HepG2 (cell line): ENCODE measurements around the gene LCORL. TPM values are rescaled to one million over a fixed set of nuclear protein-coding genes. Genes with fewer than 3 reads are reported as not detected.

Experiments
- ATAC-seq: fragments of 200-7000 bp; cut with Tn5 transposase; 3 replicates; pipeline ENCODE4 v1.9.1; 2020; ENCODE audit warnings: mild to moderate bottlenecking, moderate library complexity
- BruUV-seq: library from RNA; stranded (reverse); fragments of 400-500 nt; replicated peaks from 2 replicates; lab custom pipeline; 2021; lab: Mats Ljungman, UMichigan
- CTCF ChIA-PET: fragments of 300-600 bp; formaldehyde crosslinking; extraction: SDS; loops from one replicate; lab custom pipeline; 2021; ENCODE audit warnings: low total read pairs, inconsistent platforms, low intra/inter-chr PET ratio; lab: Yijun Ruan, JAX
- POLR2A ChIA-PET: fragments of 350-600 bp; sonication (Branson Sonifier 250); formaldehyde crosslinking; loops from one replicate; lab custom pipeline; 2020; ENCODE audit warnings: antibody characterized with exemption, inconsistent platforms; lab: Yijun Ruan, JAX
- DNase-seq: peaks from one replicate; pipeline ENCODE4 v3.0.0-alpha.2; 2015; ENCODE audit warnings: low spot score
- FAIRE-seq: peaks from 3 replicates; lab custom pipeline; 2011; peaks lifted over from hg19 to GRCh38; lab: Jason Lieb, UNC
- H2AFZ ChIP-seq: one replicate; pipeline ENCODE4 v1.6.1; 2011; ENCODE audit warnings: low read length, inconsistent platforms
- H3K27ac ChIP-seq: fragments of 300-600 bp; 3 replicates; pipeline ENCODE4 v1.8.0; 2011; ENCODE audit warnings: mixed run types, mild to moderate bottlenecking, mixed read lengths, low read length, inconsistent platforms; ENCODE audit not compliant: insufficient read depth; ENCODE audit errors: extremely low read length
- H3K27me3 ChIP-seq, 2 experiments: fragments of 200-600 bp in 1 of 2; 2 replicates in 1 of 2; 3 replicates in 1 of 2; pipeline versions ENCODE4 v1.6.0 to v1.8.0; 2011; ENCODE audit warnings: low read length in 2 of 2, mild to moderate bottlenecking in 2 of 2, moderate library complexity in 2 of 2, inconsistent platforms in 1 of 2; ENCODE audit not compliant: insufficient read depth in 2 of 2, control insufficient read depth in 1 of 2
- H3K36me3 ChIP-seq, 2 experiments: fragments of 200-600 bp in 1 of 2; replicated peaks in 1 of 2; 2 replicates in 1 of 2; 3 replicates in 1 of 2; pipeline versions ENCODE4 v1.5.1 to v1.8.0; 2011; ENCODE audit warnings: low read length in 2 of 2, inconsistent platforms in 1 of 2; ENCODE audit not compliant: insufficient read depth in 2 of 2, control insufficient read depth in 1 of 2
- H3K4me1 ChIP-seq: 2 replicates; pipeline ENCODE4 v1.5.1; 2012; ENCODE audit warnings: low read length, inconsistent platforms; ENCODE audit not compliant: insufficient read depth
- H3K4me2 ChIP-seq: 2 replicates; pipeline ENCODE4 v1.6.0; 2011; ENCODE audit warnings: low read depth, low read length, inconsistent platforms
- H3K4me3 ChIP-seq, 3 experiments: fragments of 200-600 bp in 1 of 3; sonication (generic), shearing (Covaris generic) in 1 of 3; replicated peaks in 1 of 3; 2 replicates each; pipeline ENCODE4 v1.5.1; 2011 to 2016; ENCODE audit warnings: low read length in 3 of 3, inconsistent platforms in 2 of 3, low read depth in 2 of 3, mild to moderate bottlenecking in 2 of 3, control low read depth in 1 of 3, mixed read lengths in 1 of 3; ENCODE audit not compliant: insufficient read depth in 1 of 3
- H3K79me2 ChIP-seq: one replicate; pipeline ENCODE4 v1.6.1; 2011; ENCODE audit warnings: low read length, inconsistent platforms; ENCODE audit not compliant: insufficient read depth
- H3K9ac ChIP-seq: 2 replicates; pipeline ENCODE4 v1.6.0; 2011; ENCODE audit warnings: mild to moderate bottlenecking, low read depth, low read length, inconsistent platforms; ENCODE audit not compliant: insufficient read depth
- H3K9me3 ChIP-seq: 2 replicates; pipeline ENCODE4 v1.5.1; 2012; ENCODE audit warnings: mild to moderate bottlenecking, low read length
- H4K20me1 ChIP-seq: 2 replicates; pipeline ENCODE4 v1.6.0; 2011; ENCODE audit warnings: inconsistent platforms, mild to moderate bottlenecking, low read length, moderate library complexity; ENCODE audit not compliant: insufficient read depth
- HMG20B ChIP-seq: conservative IDR thresholded peaks from 2 replicates; pipeline ENCODE4 v1.6.1; 2016; ENCODE audit warnings: missing genetic modification reagents, missing compliant biosample characterization
- HNRNPUL1 ChIP-seq: fragments of 200-400 bp; formaldehyde crosslinking; IDR thresholded peaks from 2 replicates; pipeline ENCODE4 v1.6.1; 2017; ENCODE audit warnings: low read depth, mild to moderate bottlenecking, low read length, moderate library complexity
- ISL2 ChIP-seq: sonication (generic); formaldehyde crosslinking; IDR thresholded peaks from 2 replicates; pipeline ENCODE4 v1.5.0; 2020; ENCODE audit warnings: missing genetic modification reagents
- ISX ChIP-seq: sonication (generic); formaldehyde crosslinking; conservative IDR thresholded peaks from 2 replicates; pipeline ENCODE4 v1.5.0; 2020; ENCODE audit warnings: missing genetic modification reagents
- KLF9 ChIP-seq: IDR thresholded peaks from 2 replicates; pipeline ENCODE4 v1.6.1; 2016; ENCODE audit warnings: low read depth
- MAZ ChIP-seq, 2 experiments: sonication (generic) in 1 of 2; formaldehyde crosslinking in 1 of 2; IDR thresholded peaks; 2 replicates each; pipeline versions ENCODE4 v1.5.0 to v1.6.1; 2012 to 2020; ENCODE audit warnings: low read depth in 2 of 2, mild to moderate bottlenecking in 2 of 2, borderline replicate concordance in 1 of 2, improper control_type of control experiment in 1 of 2, low read length in 1 of 2, missing genetic modification reagents in 1 of 2, moderate library complexity in 1 of 2
- NBN ChIP-seq: fragments of 450-650 bp; conservative IDR thresholded peaks from 2 replicates; pipeline ENCODE4 v1.6.1; 2017
- PHF8 ChIP-seq: sonication (generic); formaldehyde crosslinking; IDR thresholded peaks from 2 replicates; pipeline ENCODE4 v1.5.0; 2020; ENCODE audit warnings: missing genetic modification reagents
- RFX3 ChIP-seq: IDR thresholded peaks from 2 replicates; pipeline ENCODE4 v1.6.1; 2016; ENCODE audit warnings: missing biosample characterization, missing genetic modification reagents
- SMARCE1 ChIP-seq: fragments of 450-650 bp; IDR thresholded peaks from 2 replicates; pipeline ENCODE4 v1.6.1; 2017; ENCODE audit warnings: borderline replicate concordance
- TGIF2 ChIP-seq: IDR thresholded peaks from 2 replicates; pipeline ENCODE4 v1.6.1; 2016; ENCODE audit warnings: control low read depth, missing compliant biosample characterization
- XBP1 ChIP-seq: sonication (generic); formaldehyde crosslinking; IDR thresholded peaks from 2 replicates; pipeline ENCODE4 v1.5.0; 2020; ENCODE audit warnings: missing genetic modification reagents
- ZBTB20 ChIP-seq: sonication (generic); formaldehyde crosslinking; IDR thresholded peaks from 2 replicates; pipeline ENCODE4 v1.8.1; 2023; ENCODE audit warnings: missing genetic modification reagents, low read depth, mild to moderate bottlenecking, borderline replicate concordance
- ZFAT ChIP-seq: sonication (generic); formaldehyde crosslinking; conservative IDR thresholded peaks from 2 replicates; pipeline ENCODE4 v1.8.1; 2023; ENCODE audit warnings: missing genetic modification reagents, inconsistent platforms
- ZNF569 ChIP-seq: sonication (generic); formaldehyde crosslinking; IDR thresholded peaks from 2 replicates; pipeline ENCODE4 v1.5.0; 2020; ENCODE audit warnings: mild to moderate bottlenecking, missing genetic modification reagents, moderate library complexity, borderline replicate concordance
- ZNF678 ChIP-seq: sonication (generic); formaldehyde crosslinking; IDR thresholded peaks from 2 replicates; pipeline ENCODE4 v1.4.0; 2020; ENCODE audit warnings: mild to moderate bottlenecking, missing genetic modification reagents
- WGBS: methylation state at CpG from one replicate; pipeline ENCODE4 v1.1.6; 2017; ENCODE audit warnings: low lambda C conversion rate; 5-methylcytosine and 5-hydroxymethylcytosine counted together
- in situ Hi-C: cut with HindIII; loops from 2 replicates; pipeline ENCODE4 v1.10.0; 2017; ENCODE audit warnings: low pct_unique_long_range_greater_than_20kb; ENCODE audit not compliant: extremely low pct_ligation_motif_present
- intact Hi-C: fragments of 100-400 bp; cut with micrococcal nuclease; formaldehyde crosslinking; loops from one replicate; pipeline ENCODE4 v1.10.0; 2022; ENCODE audit not compliant: unreplicated experiment
- polyA plus RNA-seq, 8 experiments: library from polyadenylated mRNA; depleted of rRNA in 3 of 8; stranded (reverse) in 7 of 8; unstranded in 1 of 8; fragments of >200 nt; fragmentation: Illumina TruSeq in 4 of 8; extraction: Trizol in 4 of 8; gene quantifications; 2 replicates each; pipeline versions ENCODE4 v1.2.1 to v1.2.3, GENCODE V29; 2011 to 2016; ENCODE audit warnings: low read depth in 4 of 8, missing spikeins in 1 of 8, mixed read lengths in 1 of 8; ENCODE audit not compliant: insufficient read depth in 1 of 8
- total RNA-seq, 5 experiments: library from RNA; depleted of rRNA; stranded (reverse); fragments of >200 nt; fragmentation: Illumina TruSeq; extraction: Trizol; gene quantifications; 2 replicates each; pipeline ENCODE4 v1.2.3, GENCODE V29; 2016; ENCODE audit warnings: low read depth in 1 of 5
- TF ChIP-seq, protein P1 (sequence below): sonication (generic); formaldehyde crosslinking; IDR thresholded peaks from 2 replicates; pipeline ENCODE4 v1.5.0; 2020; ENCODE audit warnings: mild to moderate bottlenecking, missing genetic modification reagents, moderate library complexity
- TF ChIP-seq, protein P2 (sequence below): sonication (generic); formaldehyde crosslinking; IDR thresholded peaks from 2 replicates; pipeline ENCODE4 v1.5.0; 2020; ENCODE audit warnings: missing genetic modification reagents
- TF ChIP-seq, protein P3 (sequence below): sonication (generic); formaldehyde crosslinking; IDR thresholded peaks from 2 replicates; pipeline ENCODE4 v1.5.0; 2020; ENCODE audit warnings: missing genetic modification reagents, mild to moderate bottlenecking, borderline replicate concordance

LCORL gene
- total and polyA plus RNA-seq, 2 of the 13 experiments (the other 11 are each of a cell fraction or from before 2014, with no cell fraction given) = 5.3 to 14.5 TPM

DNA sequence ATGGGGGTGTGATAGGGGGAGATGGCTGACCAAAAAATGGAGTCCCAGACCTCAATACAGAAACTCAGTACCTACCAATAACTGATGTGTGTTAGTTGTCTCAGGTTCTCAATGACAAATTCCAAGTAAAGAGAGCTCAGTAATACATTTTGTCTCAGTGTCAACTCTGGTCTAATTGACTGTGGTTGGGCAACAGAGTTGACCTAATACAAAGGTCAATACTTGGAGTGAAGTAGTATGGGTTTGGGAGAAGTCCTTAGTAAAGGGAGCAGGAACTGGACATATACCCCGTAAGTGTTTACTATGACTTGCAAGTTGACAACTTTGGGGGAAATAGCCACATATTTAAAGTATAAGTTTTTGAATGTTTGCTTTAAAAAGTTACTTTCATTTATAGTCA lies 20.5 kb upstream of the LCORL start:
- Histone ChIP-seq H3K79me2 (no peaks in the 10 kb centered on the region), H3K9ac (no peak overlapping the region), H3K4me1 (no peaks in the 10 kb centered on the region), H3K36me3 (no peaks in the 10 kb centered on the region), H3K9me3 (no peaks in the 10 kb centered on the region), H4K20me1 (no peaks in the 10 kb centered on the region), H3K4me2 (no peak overlapping the region), H3K4me3 (no peak overlapping the region), H2AFZ (no peak overlapping the region), H3K27me3 (no peaks in the 10 kb centered on the region), H3K27ac (no peak overlapping the region)
- ChIA-PET POLR2A (no interaction called here), CTCF (no interaction called here)
- intact Hi-C loops = no loop called here
- no TSS peak for BruUV-seq
- ATAC-seq = no peak
- DNase-seq = no peak
- in situ Hi-C loops = no loop called here
- WGBS = 95% methylated on average over 1 of the region's 1 CpG
- no peak for TF ChIP-seq MAZ (IDR thresholded peaks at IDR 0.05; ENCODE audit: borderline replicate concordance, low read depth, low read length)
- no peak for TF ChIP-seq MAZ (CRISPR knock-in tag; IDR thresholded peaks at IDR 0.05; ENCODE audit: low read depth)
- no peak for TF ChIP-seq XBP1 (CRISPR knock-in tag)
- no peak for TF ChIP-seq RFX3
- TF ChIP-seq, protein P1, sequence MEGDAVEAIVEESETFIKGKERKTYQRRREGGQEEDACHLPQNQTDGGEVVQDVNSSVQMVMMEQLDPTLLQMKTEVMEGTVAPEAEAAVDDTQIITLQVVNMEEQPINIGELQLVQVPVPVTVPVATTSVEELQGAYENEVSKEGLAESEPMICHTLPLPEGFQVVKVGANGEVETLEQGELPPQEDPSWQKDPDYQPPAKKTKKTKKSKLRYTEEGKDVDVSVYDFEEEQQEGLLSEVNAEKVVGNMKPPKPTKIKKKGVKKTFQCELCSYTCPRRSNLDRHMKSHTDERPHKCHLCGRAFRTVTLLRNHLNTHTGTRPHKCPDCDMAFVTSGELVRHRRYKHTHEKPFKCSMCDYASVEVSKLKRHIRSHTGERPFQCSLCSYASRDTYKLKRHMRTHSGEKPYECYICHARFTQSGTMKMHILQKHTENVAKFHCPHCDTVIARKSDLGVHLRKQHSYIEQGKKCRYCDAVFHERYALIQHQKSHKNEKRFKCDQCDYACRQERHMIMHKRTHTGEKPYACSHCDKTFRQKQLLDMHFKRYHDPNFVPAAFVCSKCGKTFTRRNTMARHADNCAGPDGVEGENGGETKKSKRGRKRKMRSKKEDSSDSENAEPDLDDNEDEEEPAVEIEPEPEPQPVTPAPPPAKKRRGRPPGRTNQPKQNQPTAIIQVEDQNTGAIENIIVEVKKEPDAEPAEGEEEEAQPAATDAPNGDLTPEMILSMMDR (CRISPR knock-in tag) = no peak
- no peak for TF ChIP-seq HMG20B (CRISPR knock-in tag)
- TF ChIP-seq SMARCE1 = no peak
- no peak for TF ChIP-seq KLF9 (CRISPR knock-in tag)
- TF ChIP-seq, protein P2, sequence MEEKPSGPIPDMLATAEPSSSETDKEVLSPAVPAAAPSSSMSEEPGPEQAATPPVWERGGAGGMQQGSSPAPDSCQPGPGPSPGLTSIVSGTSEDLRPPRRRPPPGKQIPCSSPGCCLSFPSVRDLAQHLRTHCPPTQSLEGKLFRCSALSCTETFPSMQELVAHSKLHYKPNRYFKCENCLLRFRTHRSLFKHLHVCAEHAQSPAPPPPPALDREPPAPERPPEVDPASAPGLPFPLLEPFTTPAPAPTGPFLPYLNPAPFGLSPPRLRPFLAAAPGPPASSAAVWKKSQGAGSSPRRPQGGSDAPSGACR (CRISPR knock-in tag) = no peak
- TF ChIP-seq ZNF678 (CRISPR knock-in tag) = no peak
- no peak for TF ChIP-seq ZFAT (CRISPR knock-in tag)
- TF ChIP-seq PHF8 = no peak
- no peak for TF ChIP-seq TGIF2 (CRISPR knock-in tag)
- no peak for TF ChIP-seq HNRNPUL1
- no peak for TF ChIP-seq NBN
- TF ChIP-seq, protein P3, sequence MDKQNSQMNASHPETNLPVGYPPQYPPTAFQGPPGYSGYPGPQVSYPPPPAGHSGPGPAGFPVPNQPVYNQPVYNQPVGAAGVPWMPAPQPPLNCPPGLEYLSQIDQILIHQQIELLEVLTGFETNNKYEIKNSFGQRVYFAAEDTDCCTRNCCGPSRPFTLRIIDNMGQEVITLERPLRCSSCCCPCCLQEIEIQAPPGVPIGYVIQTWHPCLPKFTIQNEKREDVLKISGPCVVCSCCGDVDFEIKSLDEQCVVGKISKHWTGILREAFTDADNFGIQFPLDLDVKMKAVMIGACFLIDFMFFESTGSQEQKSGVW (CRISPR knock-in tag) = no peak
- no peak for TF ChIP-seq ZNF569 (CRISPR knock-in tag)
- no peak for TF ChIP-seq ZBTB20
- no peak for TF ChIP-seq ISL2 (CRISPR knock-in tag)
- TF ChIP-seq ISX (CRISPR knock-in tag) = no peak
- FAIRE-seq = no peak
